Stimulated activated naive CD8-positive, alpha-beta T cell treated with anti-CD3 and anti-CD28 coated beads, Interleukin-15, amount 100 ng/mL, for 72 hours (primary cell): Measurements from ENCODE around the gene MRPS21.
A peak's percentile ranks its signal among the peaks of the same experiment; 100 is the strongest.

Experiments
- ATAC-seq: fragments of 150-1000 bp; cut with Tn5 transposase; 2 replicates; pipeline ENCODE4 v1.10.0; 2021; ENCODE audit warnings: mild to moderate bottlenecking, moderate library complexity
- DNase-seq, 2 donors: peaks; one replicate each; pipeline ENCODE4 v3.0.0; 2021 to 2022
- H3K27ac Mint-ChIP-seq, 2 donors: one replicate each; pipeline ENCODE4 v1.8.0; 2022; ENCODE audit warnings: mild to moderate bottlenecking in 2 of 2, mixed read lengths in 2 of 2, moderate library complexity in 2 of 2
- H3K27me3 Mint-ChIP-seq: one replicate; pipeline ENCODE4 v1.8.0; 2022; ENCODE audit warnings: mixed read lengths
- H3K4me1 Mint-ChIP-seq: one replicate; pipeline ENCODE4 v1.8.0; 2022; ENCODE audit warnings: mild to moderate bottlenecking, mixed read lengths
- H3K4me3 Mint-ChIP-seq, 2 donors: one replicate each; pipeline ENCODE4 v1.8.0; 2022; ENCODE audit warnings: mild to moderate bottlenecking in 2 of 2, mixed read lengths in 2 of 2, moderate library complexity in 1 of 2
- H3K9me3 Mint-ChIP-seq, 2 donors: one replicate each; pipeline ENCODE4 v1.8.0; 2022; ENCODE audit warnings: mixed read lengths in 2 of 2

Gene MRPS21

DNA sequence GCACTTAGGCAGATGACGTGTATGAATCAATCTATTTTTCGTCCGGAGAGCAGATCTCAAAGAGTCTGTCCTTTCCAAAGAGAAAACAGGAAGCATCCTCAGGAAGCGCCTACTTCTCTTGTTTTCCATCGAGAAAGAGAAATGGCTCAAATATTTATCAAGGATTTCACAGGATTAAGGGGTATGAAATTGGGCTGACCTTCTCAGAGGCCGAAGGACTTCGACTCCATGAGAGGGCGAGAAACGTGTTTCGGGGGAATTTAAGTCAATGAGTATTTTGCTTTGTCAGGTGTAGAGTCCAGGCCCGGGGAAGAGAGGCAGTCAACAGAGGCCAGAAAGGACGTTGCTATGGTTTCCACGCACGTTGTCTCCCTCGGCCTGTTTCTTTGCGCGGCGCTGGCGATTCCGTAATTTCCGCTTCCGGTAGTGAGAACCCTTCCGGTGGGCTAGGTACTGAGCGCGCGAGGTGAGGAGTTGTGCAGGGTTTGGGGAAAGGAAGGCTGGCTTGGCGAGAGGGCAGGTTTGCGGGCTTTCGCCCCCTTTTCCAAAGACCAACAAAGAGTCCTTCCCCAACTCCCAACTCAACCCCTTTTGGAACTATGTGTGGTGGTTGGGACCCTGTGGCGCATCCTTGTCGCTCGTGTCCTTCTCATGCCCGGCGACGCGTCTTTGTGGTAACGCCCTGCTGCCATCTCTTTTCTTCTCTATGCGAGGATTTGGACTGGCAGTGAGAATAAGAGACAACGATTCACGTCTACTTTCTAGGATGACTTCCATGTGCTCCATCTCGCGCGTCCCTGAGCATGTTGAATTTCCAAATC is at the start of gene MRPS21:
Gene MRPS21, plus strand, starts transcription at position 429 of the 821 bp plus-strand sequence. CDS start 506 bp downstream, outside the sequence.
- Mint-ChIP-seq H3K4me1 (peaks cover 40% of the 10 kb centered on the region), H3K4me3 (peak within 1 kb of the TSS; percentile 86 to 94), H3K27ac (peak within 1 kb of the TSS; percentile 97 to 98), H3K27me3 (no peaks in the 10 kb centered on the region), H3K9me3 (no peaks in the 10 kb centered on the region)
- peak; percentile 81 to 91 for DNase-seq
- ATAC-seq, result peak; percentile 100

DNA sequence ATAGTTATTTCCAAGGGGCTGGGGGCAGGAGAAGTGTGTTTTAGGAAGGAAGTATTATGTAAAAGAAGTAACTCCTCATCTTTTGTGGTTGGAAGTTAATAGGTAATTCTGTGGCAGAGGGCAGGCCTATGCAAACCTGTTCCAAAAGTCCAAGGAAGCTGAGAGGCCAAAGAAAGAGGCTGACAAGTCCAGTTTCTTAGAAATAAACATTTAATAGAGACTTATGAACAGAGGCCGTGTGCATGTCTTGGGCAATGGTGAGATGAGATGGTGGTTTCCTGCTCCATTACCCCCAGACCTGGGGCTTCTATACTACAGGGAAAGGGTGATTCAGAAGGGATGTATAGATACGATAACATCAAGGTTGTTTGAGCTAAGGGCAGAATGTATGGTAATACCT is 43.7 kb upstream of the MRPS21 start:
- ATAC-seq (no peak), DNase-seq (no peak)
- Mint-ChIP-seq H3K4me3 (no peak overlapping the region), H3K9me3 (no peaks in the 10 kb centered on the region), H3K4me1 (no peaks in the 10 kb centered on the region), H3K27me3 (peaks cover 11% of the 10 kb centered on the region), H3K27ac (no peak overlapping the region)

DNA sequence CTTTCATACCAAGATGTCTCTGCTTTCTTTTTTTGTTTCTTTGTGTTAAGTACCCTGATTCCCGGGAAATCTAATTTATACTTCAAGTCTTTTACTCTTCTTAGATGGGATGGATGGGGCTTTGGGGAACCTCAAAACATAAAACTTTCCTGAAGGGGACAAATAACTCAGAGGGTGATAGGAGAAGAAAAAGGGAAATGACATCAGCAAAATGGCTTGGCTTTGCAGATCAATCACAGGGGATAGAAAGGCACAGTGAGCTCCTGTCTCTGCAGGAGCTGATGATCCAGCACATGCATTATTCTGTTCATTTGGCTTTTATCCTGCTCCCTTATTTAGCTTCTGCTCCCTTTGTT is 37.5 kb upstream of the MRPS21 start:
- peaks cover 24% of the 10 kb centered on the region for H3K4me1 Mint-ChIP-seq
- no peaks in the 10 kb centered on the region for H3K9me3 Mint-ChIP-seq
- peaks cover 44% of the 10 kb centered on the region for H3K27me3 Mint-ChIP-seq
- peak overlapping the region; percentile 49 to 79 for H3K4me3 Mint-ChIP-seq
- ATAC-seq (no peak), DNase-seq (no peak)
- H3K27ac Mint-ChIP-seq, result no peak overlapping the region

DNA sequence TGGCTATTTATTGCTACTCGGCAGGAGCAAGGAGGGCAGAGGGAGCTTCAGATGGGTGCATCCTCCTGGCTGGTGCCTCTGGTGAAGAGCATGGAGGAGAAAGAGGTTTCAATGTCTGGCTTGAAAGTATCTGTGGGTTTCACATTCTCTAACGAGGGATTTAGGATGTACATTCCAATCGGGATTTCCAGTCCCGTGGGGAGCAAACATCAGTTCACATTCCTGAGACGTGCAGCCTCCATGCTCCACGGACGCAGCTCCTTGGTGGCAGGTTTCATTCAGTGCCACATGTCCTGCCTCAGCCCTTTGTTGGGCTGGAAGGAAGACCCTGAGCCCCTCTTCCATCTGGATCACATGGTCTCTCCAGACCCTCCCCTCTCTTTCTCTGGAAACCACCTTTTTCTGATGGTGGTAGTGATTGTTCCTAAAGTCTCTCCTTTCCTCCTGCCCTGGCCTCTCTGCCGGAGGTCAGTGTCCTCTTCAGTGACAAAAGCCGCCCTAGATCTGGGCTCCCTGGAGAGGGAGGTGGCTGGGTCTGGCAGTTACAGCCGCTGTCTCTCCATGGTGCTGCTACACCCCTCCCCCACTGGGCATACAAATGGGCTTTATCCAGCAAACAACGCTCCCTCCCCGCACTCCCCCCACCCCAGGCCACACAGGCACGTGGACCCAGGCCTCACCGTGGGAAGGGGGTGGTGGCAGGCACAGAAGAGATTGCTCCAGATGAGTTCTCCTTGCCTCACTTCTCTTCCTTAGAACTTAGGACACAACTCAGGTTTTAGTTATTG is 36.9 kb upstream of the MRPS21 start:
- Mint-ChIP-seq H3K9me3 (no peaks in the 10 kb centered on the region), H3K27ac (no peak overlapping the region), H3K4me3 (peak overlapping the region; percentile 49 to 79), H3K4me1 (peaks cover 24% of the 10 kb centered on the region), H3K27me3 (peaks cover 44% of the 10 kb centered on the region)
- peak in 1 of 2 donors; percentile 10 for DNase-seq
- ATAC-seq, result no peak

DNA sequence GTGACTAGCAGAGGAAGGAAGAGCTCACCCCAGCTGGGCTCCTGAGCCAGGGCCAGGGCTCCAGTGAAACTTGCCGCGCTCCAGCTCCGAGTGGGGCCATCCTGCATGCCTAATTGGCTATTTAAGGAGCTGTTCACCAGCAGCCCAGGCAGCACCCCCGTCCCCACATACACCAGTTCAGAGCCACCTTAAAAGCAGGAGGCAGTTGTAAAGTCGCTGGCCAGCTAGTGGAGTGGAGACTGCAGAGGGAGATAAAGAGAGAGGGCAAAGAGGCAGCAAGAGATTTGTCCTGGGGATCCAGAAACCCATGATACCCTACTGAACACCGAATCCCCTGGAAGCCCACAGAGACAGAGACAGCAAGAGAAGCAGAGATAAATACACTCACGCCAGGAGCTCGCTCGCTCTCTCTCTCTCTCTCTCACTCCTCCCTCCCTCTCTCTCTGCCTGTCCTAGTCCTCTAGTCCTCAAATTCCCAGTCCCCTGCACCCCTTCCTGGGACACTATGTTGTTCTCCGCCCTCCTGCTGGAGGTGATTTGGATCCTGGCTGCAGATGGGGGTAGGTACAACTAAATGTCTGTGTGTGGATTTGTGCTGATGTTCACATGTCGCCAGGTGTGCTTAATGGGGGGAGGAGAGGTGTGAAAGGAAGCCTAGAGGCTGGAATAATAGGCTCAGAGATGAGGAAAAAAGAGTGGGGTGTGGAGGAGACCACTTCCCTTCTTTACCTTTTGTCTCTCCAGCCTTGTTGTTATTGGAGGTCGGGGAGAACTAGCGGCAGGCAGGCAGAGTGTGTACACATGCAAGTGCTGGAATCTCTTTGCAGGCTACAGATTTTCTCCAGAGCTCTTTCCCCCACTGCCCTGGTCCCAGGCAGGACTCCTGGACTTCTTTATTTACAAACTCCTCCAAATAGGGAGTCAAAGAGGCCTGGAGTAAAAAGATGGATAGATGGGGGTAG is 35.8 kb upstream of the MRPS21 start, which contains the start of gene CA14:
Gene CA14, plus strand, starts transcription at position 151 of the 962 bp plus-strand sequence. Its CDS starts 355 bp downstream, at position 506.
- peak within 1 kb of the TSS; percentile 42 to 79 for H3K4me3 Mint-ChIP-seq
- H3K4me1 Mint-ChIP-seq, result peaks cover 24% of the 10 kb centered on the region
- peak within 1 kb of the TSS in 1 of 2 donors; percentile 59 for H3K27ac Mint-ChIP-seq
- no peak for DNase-seq
- no peak for ATAC-seq
- H3K9me3 Mint-ChIP-seq, result no peaks in the 10 kb centered on the region
- H3K27me3 Mint-ChIP-seq, result peaks cover 44% of the 10 kb centered on the region

DNA sequence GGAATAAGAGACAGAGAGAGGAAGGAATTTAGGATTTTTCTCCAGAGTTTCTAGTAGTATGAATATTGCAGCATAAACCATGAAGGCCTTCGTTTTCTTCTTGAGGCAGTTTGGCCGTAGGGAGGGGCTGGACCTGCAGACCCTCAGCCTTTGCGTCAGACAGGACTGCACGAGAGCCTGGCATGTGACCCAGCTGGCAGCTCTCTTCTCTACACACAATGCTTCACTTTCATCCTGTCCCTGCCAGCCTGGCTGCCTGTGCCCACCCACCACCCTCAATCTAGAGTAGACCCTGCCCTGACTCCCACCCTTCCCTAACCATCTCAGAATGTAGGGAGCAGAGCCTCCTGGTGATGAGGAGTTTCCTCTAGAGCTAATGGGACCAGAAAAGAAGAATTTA is 34.4 kb upstream of the MRPS21 start:
- Mint-ChIP-seq H3K4me1 (peaks cover 24% of the 10 kb centered on the region), H3K9me3 (no peaks in the 10 kb centered on the region), H3K27ac (no peak overlapping the region), H3K4me3 (no peak overlapping the region), H3K27me3 (peaks cover 33% of the 10 kb centered on the region)
- no peak for ATAC-seq
- DNase-seq, result no peak

DNA sequence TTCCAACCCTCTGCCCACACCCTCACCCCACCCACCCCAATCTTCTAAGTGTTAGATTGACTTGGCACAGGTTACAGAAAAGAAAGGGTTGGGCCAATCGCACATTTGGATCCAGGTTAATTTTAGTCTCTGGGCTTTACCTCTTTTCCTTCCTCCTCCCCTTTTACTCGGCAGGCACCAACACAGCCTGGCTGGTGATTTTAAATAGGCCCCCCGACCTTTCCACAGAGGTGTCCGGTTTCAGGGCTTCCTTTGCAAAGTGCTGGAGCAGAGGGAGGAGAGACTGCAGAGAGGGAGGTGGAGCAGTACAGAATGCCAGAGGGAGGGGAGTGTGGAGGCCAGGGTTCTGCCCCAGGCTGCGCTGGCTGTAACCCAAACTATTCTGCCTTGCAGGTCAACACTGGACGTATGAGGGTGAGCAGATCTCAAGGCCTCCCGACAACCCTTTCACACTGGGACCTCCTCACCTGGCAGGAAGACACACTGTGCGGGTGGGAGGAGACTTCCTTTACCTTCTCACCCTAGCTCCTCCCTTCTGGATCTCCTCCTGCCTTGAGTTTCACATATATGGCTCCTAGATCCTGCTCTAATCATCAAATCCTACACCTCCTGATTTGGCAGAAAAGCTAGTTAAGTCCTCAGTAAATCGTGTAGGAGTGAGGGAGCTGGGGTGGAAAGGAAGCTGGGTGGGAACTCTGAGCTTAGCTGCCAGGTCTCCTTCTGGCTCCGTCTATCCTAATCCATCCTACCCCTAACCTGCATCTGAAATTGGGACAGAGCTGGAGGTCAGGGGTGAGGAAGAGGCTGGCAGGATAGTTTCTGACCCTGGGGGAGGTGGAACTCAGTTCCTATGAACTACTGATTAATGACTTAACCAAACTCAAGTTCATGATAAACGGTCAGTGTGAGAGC is 33.6 kb upstream of the MRPS21 start:
- Mint-ChIP-seq H3K27ac (peak overlapping the region in 1 of 2 donors; percentile 65), H3K9me3 (no peaks in the 10 kb centered on the region), H3K4me3 (no peak overlapping the region), H3K4me1 (peaks cover 24% of the 10 kb centered on the region), H3K27me3 (peaks cover 33% of the 10 kb centered on the region)
- no peak for ATAC-seq
- no peak for DNase-seq

DNA sequence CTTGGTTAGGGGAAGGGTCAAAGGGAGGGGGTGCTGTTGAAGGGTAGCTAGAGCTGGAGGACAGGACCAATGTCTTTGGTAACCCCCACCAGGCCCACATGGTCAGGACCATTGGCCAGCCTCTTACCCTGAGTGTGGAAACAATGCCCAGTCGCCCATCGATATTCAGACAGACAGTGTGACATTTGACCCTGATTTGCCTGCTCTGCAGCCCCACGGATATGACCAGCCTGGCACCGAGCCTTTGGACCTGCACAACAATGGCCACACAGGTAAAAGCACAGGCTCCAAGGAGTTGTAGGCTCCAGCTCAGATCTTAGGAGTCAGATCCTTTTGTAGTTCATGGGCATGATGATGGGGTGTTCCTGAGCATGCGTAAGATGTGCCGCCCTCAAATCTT is 32.3 kb upstream of the MRPS21 start:
- DNase-seq, result no peak
- Mint-ChIP-seq H3K4me1 (peaks cover 17% of the 10 kb centered on the region), H3K27me3 (peaks cover 27% of the 10 kb centered on the region), H3K4me3 (no peak overlapping the region), H3K9me3 (no peaks in the 10 kb centered on the region), H3K27ac (no peak overlapping the region)
- peak; percentile 5 for ATAC-seq

DNA sequence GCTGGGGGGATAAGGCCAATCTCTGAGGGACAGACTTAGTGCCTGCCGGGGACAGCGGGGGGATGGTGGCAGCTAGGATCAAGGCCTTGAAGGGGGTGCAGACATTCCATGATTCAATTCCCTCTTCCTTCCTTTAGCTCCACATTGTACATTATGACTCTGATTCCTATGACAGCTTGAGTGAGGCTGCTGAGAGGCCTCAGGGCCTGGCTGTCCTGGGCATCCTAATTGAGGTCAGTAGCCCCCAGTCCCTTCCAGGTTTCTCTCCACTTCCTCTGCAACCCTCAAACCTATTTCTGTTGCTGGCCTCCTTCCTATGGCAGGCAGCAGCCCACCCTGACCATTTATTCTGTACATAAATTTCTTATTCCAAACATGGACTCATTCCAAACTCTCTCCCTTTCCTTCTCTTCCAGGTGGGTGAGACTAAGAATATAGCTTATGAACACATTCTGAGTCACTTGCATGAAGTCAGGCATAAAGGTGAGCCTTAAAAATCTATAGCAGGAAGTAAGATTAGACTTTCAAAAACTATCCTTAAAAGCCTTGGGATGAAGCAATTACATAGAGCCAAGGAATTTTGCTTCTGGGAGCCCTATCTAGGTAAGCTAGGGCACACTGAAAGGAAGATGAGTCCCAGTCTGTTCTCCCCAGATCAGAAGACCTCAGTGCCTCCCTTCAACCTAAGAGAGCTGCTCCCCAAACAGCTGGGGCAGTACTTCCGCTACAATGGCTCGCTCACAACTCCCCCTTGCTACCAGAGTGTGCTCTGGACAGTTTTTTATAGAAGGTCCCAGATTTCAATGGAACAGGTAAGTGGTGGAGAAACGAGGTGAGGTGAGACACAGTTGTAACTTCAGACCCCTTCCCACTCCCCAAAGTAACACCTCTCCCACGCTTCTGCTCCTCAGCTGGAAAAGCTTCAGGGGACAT is 31.0 kb upstream of the MRPS21 start:
- H3K9me3 Mint-ChIP-seq, result no peaks in the 10 kb centered on the region
- DNase-seq (no peak), ATAC-seq (no peak)
- H3K4me3 Mint-ChIP-seq, result no peak overlapping the region
- no peak overlapping the region for H3K27ac Mint-ChIP-seq
- H3K27me3 Mint-ChIP-seq, result peaks cover 15% of the 10 kb centered on the region
- H3K4me1 Mint-ChIP-seq, result peaks cover 20% of the 10 kb centered on the region

DNA sequence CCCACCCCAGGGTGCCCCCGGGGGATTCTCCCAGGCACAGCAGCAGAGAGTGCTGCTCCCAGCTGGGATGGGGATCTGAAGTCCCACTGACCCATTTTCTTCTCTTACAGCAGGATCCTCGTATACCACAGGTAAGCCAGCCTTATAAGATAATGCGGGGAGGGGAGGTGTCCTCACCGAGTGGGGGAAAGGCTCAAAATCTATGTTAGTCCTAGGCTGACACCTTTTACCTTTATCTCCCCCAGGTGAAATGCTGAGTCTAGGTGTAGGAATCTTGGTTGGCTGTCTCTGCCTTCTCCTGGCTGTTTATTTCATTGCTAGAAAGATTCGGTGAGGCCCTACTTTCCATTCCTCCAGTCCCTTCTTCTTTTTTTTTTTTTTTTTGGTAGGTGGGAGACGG is 30.1 kb upstream of the MRPS21 start:
- no peak overlapping the region for H3K27ac Mint-ChIP-seq
- no peak for DNase-seq

DNA sequence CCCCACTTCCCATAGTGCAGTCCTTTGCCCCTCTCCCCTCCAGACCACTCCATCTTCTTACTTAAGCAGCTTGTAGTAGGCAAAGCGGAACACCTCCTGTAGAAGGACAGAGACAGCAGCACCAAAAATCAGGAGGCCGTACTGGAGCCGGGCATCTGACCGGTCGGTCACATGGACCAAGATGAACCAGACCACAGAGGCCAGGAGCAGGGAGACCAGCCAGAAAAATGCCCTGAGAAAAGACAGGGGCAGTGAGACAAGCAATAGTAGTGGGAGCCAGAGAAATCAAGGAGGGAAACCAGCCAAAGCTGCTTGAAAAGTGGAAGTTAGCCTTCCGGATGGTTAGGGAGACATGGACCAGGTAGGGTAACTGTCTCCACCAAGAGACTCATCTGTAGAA is 25.8 kb upstream of the MRPS21 start:
- Mint-ChIP-seq H3K4me3 (peak overlapping the region; percentile 93 to 97), H3K4me1 (peaks cover 36% of the 10 kb centered on the region), H3K27me3 (no peaks in the 10 kb centered on the region), H3K27ac (peak overlapping the region; percentile 98 to 99), H3K9me3 (no peaks in the 10 kb centered on the region)
- no peak for DNase-seq
- ATAC-seq, result no peak

More for the DNA sequence above, 30.1 kb upstream of the MRPS21 start:
- peaks cover 6% of the 10 kb centered on the region for H3K27me3 Mint-ChIP-seq
- no peak for ATAC-seq
- H3K4me3 Mint-ChIP-seq, result no peak overlapping the region
- H3K9me3 Mint-ChIP-seq, result no peaks in the 10 kb centered on the region
- H3K4me1 Mint-ChIP-seq, result peaks cover 24% of the 10 kb centered on the region

DNA sequence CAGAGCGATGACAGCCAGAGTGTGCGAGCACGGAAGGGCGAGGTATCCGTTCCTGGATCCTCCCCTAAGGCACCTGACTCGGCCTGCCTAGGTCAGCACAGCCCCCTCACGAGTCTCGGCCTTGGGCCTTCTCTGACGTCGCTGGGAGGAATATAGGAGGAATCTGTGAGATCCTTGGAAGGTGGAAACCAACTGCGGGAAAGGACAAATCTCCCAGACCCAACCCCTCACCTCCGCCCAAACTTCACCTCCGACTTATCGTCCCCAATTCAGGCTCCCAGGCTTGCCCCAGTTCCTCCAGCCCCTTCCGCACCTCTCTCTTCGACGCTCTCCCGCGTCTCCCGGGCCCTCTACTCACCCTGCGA is 25.3 kb upstream of the MRPS21 start:
- peak overlapping the region; percentile 98 to 99 for H3K27ac Mint-ChIP-seq
- peak; percentile 23 to 48 for DNase-seq
- ATAC-seq, result peak; percentile 65
- peak overlapping the region; percentile 93 to 97 for H3K4me3 Mint-ChIP-seq
- H3K4me1 Mint-ChIP-seq, result peaks cover 36% of the 10 kb centered on the region
- H3K27me3 Mint-ChIP-seq, result no peaks in the 10 kb centered on the region
- H3K9me3 Mint-ChIP-seq, result no peaks in the 10 kb centered on the region

DNA sequence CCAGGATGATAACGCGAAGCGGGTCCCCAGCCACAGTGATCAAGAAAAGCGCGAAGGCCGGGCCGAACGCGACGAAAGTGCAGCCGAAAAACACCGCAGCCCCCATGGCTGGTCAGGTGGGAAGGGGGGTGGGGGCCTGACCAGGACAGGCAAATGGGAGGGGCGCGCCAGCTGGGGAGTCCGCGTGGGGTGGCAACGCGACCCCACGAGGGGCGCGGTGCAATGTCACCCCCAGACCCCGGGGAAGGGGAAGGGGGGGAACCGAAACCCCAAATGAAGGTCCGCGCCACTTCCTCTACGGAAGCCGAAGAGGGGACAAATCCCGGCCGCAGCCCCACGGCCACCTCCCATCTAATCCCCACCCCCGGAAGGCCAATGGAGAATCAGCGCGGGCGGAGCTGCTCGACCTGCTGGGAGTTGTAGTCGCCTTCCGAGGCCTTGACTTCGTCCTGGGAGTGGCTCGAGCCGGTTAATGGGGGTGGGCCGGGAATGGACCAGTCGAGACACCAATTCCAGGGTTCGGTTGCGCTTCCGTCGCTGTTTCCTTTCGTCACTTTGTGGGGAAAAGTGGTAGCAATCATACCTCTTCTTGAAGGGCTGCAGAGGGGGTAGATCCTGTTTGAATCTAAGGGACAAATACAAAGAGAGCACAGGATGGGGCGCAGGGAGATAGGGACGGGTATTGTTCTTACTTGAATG is 24.8 kb upstream of the MRPS21 start, which contains the start of gene APH1A:
Gene APH1A, minus strand, starts transcription at position 312 of the 699 bp plus-strand sequence. Its CDS starts 206 bp downstream, at position 106.
- peak; percentile 88 to 95 for DNase-seq
- Mint-ChIP-seq H3K9me3 (no peaks in the 10 kb centered on the region), H3K4me1 (peaks cover 36% of the 10 kb centered on the region), H3K27me3 (no peaks in the 10 kb centered on the region), H3K4me3 (peak within 1 kb of the TSS; percentile 93 to 97), H3K27ac (peak within 1 kb of the TSS; percentile 98 to 99)
- peak; percentile 97 for ATAC-seq
